Ectodermal cell (in vitro differentiated cells): ENCODE results near the gene TFDP1.

ENCODE experiments used
- H3K27ac ChIP-seq: 2 replicates; pipeline ENCODE4 v1.7.0; 2013; ENCODE audit warnings: mild to moderate bottlenecking, low read depth, low read length; ENCODE audit not compliant: insufficient read depth, poor library complexity, severe bottlenecking
- H3K27me3 ChIP-seq: 2 replicates; pipeline ENCODE4 v1.7.0; 2013; ENCODE audit warnings: mild to moderate bottlenecking, low read length; ENCODE audit not compliant: insufficient read depth, control insufficient read depth, poor library complexity, severe bottlenecking
- H3K36me3 ChIP-seq: one replicate; pipeline ENCODE4 v1.7.0; 2013; ENCODE audit warnings: low read length; ENCODE audit not compliant: control insufficient read depth, insufficient read depth
- H3K4me1 ChIP-seq: one replicate; pipeline ENCODE4 v1.7.0; 2013; ENCODE audit warnings: low read length; ENCODE audit not compliant: control insufficient read depth, insufficient read depth
- H3K4me3 ChIP-seq: 2 replicates; pipeline ENCODE4 v1.7.0; 2013; ENCODE audit warnings: low read depth, low read length, control low read depth; ENCODE audit not compliant: insufficient read depth
- H3K9me3 ChIP-seq: 2 replicates; pipeline ENCODE4 v1.7.0; 2013; ENCODE audit warnings: mild to moderate bottlenecking, low read length, moderate library complexity; ENCODE audit not compliant: control insufficient read depth
- WGBS, 2 experiments: methylation state at CpG; one replicate each; pipeline ENCODE4 v1.1.7; 2013; ENCODE audit warnings: missing lambda C conversion rate in 2 of 2; 5-methylcytosine and 5-hydroxymethylcytosine counted together

The TFDP1 gene

DNA sequence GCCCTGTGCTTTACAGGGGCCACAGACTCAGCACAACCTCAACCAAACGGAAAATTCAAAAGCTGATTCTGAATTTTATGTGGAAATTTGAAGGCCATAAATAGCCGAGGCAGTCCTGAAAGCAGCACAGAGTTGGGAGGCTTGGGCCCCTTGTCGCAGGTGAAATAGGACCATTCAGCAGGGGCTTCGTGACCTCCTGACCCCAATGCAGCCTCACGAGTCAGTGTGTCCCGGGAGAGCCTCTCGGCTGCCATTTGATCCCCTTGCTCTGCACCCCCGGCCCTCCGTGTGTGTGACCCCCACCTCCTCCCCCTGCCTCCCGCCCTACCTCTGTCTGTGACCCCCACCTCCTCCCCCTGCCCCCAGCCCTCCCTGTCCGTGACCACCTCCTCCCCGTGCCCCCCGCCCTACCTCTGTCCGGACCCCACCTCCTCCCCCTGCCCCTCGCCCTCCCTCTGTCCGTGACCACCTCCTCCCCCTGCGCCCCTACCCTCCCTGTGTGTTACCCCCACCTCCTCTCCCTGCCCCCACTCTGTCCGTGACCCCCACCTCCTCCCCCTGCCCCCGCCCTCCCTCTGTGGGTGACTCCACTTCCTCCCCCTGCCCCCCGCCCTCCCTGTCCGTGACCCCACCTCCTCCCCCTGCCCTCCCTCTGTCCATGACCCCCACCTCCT lies 41.7 kb upstream of the TFDP1 start:
- WGBS, 2 experiments = 62% methylated on average over 7 to 9 of the region's 21 CpGs
- Histone ChIP-seq H3K4me3 (no peak overlapping the region), H3K9me3 (no peaks in the 10 kb centered on the region), H3K36me3 (peaks cover 4% of the 10 kb centered on the region), H3K27me3 (no peaks in the 10 kb centered on the region), H3K4me1 (peaks cover 18% of the 10 kb centered on the region), H3K27ac (no peak overlapping the region)

DNA sequence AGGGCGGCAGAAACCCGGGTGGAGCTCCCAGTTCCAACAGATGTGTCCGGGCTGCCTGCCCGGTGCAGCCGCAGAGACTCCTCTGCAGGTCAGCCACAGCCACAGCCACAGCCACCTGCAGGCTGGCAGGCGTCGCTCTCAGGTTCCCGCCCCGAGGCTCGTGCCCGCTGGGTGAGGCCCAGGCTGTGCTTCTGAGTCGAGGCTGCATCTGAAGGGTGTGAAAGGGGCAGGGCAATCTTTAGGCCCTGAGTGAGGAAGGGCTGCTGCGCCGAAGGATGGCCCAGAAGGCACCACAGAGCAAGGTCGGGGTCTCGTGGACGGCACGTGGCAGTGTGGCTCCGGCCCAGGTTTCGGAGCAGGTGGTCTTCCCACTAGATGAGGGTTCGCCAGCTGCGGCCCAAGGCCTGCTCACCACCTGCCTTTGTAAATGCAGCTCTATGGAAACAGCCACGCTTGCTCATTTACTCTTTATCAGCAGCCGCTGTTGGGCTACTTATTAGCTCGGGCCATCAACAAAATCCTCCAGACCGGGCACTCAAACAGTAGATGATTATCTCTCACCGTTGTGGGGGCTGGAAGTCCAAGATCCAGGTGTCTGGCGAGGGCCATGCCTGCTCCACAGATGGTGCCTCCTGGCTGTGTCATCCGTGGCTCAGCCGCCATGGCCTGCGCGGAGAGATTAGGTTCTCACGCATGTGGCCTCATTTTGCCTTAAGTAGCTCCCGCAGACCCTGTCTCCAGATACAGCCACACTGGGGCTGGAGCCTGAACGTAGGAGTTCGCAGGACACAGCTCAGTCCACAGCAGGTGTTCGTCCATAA lies 40.3 kb upstream of the TFDP1 start:
- Histone ChIP-seq H3K4me1 (peaks cover 25% of the 10 kb centered on the region), H3K4me3 (no peak overlapping the region), H3K9me3 (no peaks in the 10 kb centered on the region), H3K27me3 (no peaks in the 10 kb centered on the region), H3K36me3 (peaks cover 4% of the 10 kb centered on the region), H3K27ac (no peak overlapping the region)
- 94 to 95% methylated on average over 37 of the region's 37 CpGs for WGBS, 2 experiments

DNA sequence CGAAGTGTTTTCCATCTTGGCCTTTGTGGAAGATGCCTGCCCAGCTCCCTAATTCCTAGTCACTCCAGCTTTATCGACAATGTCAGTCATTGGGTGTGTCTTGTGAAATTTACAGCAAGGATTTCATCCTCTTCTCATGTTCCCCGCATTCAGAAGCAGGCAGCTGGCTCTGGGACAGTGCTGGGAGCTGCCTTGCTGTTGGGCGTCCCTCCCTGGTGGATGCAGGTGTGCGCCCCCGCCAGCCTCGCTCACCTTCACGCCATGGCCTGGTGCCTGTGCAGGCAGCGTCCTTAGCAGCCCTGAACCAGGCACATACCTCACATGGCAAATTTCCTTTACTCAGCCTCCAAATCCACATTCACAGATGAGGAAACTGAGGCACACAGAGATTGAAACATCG lies 39.7 kb upstream of the TFDP1 start:
- H3K36me3 ChIP-seq = peaks cover 2% of the 10 kb centered on the region
- 93 to 94% methylated on average over 10 of the region's 10 CpGs for WGBS, 2 experiments
- no peak overlapping the region for H3K4me3 ChIP-seq
- H3K4me1 ChIP-seq = peaks cover 25% of the 10 kb centered on the region
- no peak overlapping the region for H3K27ac ChIP-seq
- H3K27me3 ChIP-seq = no peaks in the 10 kb centered on the region
- no peaks in the 10 kb centered on the region for H3K9me3 ChIP-seq

DNA sequence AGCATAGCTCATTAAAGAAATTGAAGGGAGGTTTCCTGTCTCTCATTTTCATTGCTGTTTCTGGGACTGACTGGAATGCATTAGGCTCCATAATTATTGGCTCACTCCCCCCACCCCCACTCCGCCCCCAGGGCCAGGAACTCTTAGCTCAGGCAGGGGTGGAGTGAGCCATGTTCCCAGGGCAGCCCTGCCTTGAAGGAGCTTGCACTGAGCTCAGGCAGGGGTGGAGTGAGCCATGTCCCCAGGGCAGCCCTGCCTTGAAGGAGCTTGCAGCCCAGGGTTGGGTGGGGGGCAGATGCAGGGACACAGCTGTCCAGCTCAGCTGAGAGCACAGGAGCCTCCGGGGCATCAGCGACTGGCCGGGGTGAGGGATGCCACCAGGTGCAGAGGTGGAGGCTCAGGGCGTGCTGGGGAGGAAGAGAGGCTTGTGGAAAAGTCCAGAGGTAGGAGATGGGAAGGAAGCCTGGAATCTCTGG lies 39.1 kb upstream of the TFDP1 start:
- Histone ChIP-seq H3K9me3 (no peaks in the 10 kb centered on the region), H3K27ac (no peak overlapping the region), H3K4me3 (no peak overlapping the region), H3K36me3 (no peaks in the 10 kb centered on the region), H3K27me3 (no peaks in the 10 kb centered on the region), H3K4me1 (peaks cover 25% of the 10 kb centered on the region)
- 93% methylated on average over 5 of the region's 5 CpGs for WGBS, 2 experiments

DNA sequence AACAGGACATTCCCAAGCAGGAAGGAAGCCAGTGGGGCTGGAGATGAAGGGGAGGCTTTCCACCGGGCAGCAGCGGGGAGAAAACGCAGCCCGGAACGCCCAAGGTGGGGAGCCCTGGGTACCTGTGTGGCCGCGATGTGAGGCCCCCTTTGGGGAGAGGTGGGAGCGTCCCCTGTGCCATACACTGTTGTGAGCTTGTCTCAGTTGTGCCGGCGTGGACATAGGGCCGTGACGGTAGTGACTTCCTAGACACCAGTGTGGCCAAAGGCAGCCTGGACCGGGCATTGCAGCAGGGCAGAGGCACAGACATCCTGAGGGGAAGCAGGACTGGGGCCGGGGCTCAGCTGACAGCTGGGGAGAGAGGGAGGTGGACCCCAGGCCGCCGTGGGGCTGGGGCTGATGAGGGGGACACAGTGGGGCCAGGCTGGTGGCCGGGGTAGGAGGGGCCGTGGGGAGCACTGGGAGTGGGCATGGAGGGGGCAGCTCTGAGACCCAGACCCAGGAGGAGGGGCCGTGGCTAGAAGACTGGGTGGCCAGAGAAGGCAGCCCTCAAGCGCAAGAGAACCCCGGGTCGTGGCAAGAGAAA lies 38.5 kb upstream of the TFDP1 start:
- peak overlapping the region; percentile 26 for H3K27ac ChIP-seq
- no peaks in the 10 kb centered on the region for H3K36me3 ChIP-seq
- 91% methylated on average over 22 of the region's 22 CpGs for WGBS, 2 experiments

DNA sequence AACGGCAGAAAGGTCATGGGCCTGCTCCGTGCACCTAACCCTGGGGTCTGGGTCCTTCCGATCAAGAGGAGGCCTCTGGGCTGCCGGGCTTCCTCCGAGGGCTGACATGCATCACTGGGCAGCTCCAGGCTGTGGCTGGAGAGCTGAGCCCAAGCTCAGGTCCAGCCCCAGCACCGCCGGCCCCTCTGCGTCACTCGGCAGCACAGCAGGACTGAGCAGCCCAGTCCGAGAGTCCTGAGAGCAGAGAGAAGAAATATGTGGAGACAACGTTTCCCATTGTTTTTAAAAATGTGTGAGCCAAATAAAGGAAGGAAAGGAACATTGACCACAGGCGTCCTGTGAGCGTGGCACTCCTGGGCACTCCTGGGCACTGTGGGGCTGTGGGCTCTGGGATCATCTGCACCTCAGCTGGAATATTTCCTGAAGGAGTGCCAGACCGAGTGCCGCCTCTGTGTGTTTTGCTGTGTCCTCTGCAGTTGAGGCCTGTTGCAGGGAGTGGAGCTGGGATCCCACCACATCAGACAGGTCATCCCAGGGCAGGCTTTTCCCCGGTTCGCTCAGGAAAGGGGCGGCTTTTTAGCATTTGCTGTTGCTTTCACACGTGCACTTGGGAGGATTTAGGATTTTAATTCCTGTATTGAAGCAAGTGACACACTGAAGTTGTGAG lies 37.8 kb upstream of the TFDP1 start:
- Histone ChIP-seq H3K27me3 (no peaks in the 10 kb centered on the region), H3K4me1 (peaks cover 32% of the 10 kb centered on the region), H3K9me3 (no peaks in the 10 kb centered on the region), H3K36me3 (no peaks in the 10 kb centered on the region), H3K27ac (no peak overlapping the region), H3K4me3 (no peak overlapping the region)
- WGBS, 2 experiments = 90% methylated on average over 19 of the region's 19 CpGs

More for the DNA sequence above, 38.5 kb upstream of the TFDP1 start:
- H3K4me3 ChIP-seq = no peak overlapping the region
- peaks cover 26% of the 10 kb centered on the region for H3K4me1 ChIP-seq
- H3K9me3 ChIP-seq = no peaks in the 10 kb centered on the region
- no peaks in the 10 kb centered on the region for H3K27me3 ChIP-seq

DNA sequence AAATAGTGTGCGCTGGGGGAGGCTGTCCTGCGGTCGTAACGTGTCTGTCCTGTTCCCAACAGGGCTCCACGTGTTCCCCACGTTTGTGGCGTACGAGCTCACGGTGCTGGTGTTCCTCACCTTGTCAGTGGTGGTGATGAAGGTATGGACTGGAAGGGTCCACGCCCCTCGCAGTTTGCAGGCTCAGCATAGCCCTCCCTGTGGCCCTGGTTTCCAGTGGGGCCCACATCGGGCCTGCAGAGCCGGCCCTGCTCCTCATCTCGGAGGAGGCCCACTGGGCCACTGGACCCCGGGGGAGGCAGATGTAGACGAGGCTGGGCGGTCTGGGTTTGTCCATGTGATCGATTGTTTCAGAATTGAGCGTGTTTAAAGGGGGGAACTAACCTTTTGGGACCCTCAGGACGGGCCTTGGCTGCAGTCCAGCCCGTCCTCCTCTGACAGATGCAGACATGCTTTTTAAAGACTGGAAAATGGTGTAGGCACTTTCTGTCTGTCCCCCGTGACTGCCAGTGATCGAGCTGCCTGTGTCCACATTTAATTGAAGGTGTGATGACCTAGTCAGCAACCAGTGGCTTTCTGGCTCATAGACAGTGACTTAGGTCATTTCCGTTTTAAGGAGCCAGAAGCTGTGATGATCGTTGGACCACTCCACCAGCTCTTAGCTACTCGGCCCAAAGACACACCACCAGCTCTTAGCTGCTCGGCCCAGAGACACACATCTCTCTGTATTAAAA lies 37.1 kb upstream of the TFDP1 start:
- no peaks in the 10 kb centered on the region for H3K9me3 ChIP-seq
- no peak overlapping the region for H3K27ac ChIP-seq
- 95 to 96% methylated on average over 27 of the region's 27 CpGs for WGBS, 2 experiments
- no peaks in the 10 kb centered on the region for H3K27me3 ChIP-seq
- no peak overlapping the region for H3K4me3 ChIP-seq
- H3K36me3 ChIP-seq = no peaks in the 10 kb centered on the region
- H3K4me1 ChIP-seq = peaks cover 33% of the 10 kb centered on the region

DNA sequence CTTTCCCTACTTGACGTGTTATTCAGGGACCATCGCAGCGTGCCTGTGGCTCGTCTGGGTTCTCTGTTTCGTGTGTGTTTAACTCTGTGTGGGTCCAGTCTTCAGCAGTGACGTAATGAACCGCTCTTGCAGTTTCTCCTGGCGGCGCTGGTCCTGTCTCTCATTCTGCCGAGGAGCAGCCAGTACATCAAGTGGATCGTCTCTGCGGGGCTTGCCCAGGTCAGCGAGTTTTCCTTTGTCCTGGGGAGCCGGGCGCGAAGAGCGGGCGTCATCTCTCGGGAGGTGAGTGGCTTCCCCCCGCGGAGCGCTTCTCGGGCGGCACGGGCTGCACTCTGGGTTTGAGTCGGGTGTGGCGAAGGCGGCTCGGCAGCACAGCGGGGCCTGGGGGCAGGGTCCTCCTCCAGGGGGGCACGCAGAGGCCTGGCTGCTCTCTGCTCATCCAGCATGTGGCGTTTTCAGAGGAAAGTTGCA lies 36.3 kb upstream of the TFDP1 start:
- Histone ChIP-seq H3K36me3 (no peaks in the 10 kb centered on the region), H3K27me3 (no peaks in the 10 kb centered on the region), H3K9me3 (no peaks in the 10 kb centered on the region), H3K27ac (no peak overlapping the region), H3K4me3 (no peak overlapping the region), H3K4me1 (peaks cover 33% of the 10 kb centered on the region)
- WGBS, 2 experiments = 89 to 91% methylated on average over 32 of the region's 32 CpGs

DNA sequence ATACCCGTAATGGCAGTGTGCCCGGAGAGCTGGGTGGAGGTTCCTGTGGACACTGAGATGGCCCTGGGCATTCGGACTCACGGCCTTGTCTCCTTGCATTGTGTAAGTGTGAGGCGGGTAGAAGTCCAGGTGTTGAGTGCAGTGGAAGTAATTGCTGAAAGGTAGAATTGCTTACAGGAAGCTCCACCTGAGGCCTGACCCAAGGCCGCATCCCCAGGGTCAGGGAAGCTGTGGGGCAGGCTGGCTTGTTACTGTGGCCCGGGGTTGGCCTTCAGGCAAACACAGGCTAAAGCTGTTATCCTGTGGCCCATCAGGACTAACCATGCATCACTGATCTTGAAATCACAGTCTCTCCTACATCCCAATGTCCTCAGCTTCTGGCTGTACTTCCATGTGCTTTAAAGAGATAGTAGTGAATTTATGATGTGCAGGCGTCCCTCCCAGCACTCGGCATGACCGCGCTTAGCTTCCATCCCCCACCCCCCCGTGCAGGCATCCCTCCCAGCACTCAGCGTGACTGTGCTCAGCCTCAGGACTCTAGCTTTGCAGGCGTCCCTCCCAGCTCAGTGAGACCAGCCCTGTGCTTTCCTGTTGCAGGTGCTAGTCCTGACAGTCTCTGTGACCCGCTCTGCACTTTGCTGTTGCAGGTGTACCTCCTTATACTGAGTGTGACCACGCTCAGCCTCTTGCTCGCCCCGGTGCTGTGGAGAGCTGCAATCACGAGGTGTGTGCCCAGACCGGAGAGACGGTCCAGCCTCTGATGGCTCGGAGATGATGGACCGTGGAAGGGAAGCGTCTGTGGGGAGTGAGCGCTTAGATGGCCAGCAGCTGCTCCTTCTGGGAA lies 35.6 kb upstream of the TFDP1 start:
- Histone ChIP-seq H3K4me3 (no peak overlapping the region), H3K4me1 (peaks cover 33% of the 10 kb centered on the region), H3K36me3 (no peaks in the 10 kb centered on the region), H3K27me3 (no peaks in the 10 kb centered on the region), H3K27ac (no peak overlapping the region), H3K9me3 (no peaks in the 10 kb centered on the region)
- 93 to 94% methylated on average over 25 of the region's 25 CpGs for WGBS, 2 experiments
